Subcutaneous adipose tissue (tissue), 4 donors: ENCODE results near the gene GPR63. TPM values are rescaled to one million over a fixed set of nuclear protein-coding genes. Genes with fewer than 3 reads are reported as not detected.

Experiments used
- total RNA-seq, 4 donors: library from RNA; depleted of rRNA; stranded (reverse); fragments of >200 nt; gene quantifications; one replicate each; pipeline ENCODE4 v1.1.0, GENCODE V29; 2016
- TF ChIP-seq, protein P1 (sequence below): fragments of 450-650 bp; IDR thresholded peaks from one replicate; pipeline ENCODE4 v1.5.1; 2016; ENCODE audit warnings: low read depth, mild to moderate bottlenecking, control low read depth, antibody characterized with exemption, moderate library complexity

The GPR63 gene
- total RNA-seq, 4 donors from 2014 or later, result 0.19 to 0.34 (median 0.27) TPM

DNA sequence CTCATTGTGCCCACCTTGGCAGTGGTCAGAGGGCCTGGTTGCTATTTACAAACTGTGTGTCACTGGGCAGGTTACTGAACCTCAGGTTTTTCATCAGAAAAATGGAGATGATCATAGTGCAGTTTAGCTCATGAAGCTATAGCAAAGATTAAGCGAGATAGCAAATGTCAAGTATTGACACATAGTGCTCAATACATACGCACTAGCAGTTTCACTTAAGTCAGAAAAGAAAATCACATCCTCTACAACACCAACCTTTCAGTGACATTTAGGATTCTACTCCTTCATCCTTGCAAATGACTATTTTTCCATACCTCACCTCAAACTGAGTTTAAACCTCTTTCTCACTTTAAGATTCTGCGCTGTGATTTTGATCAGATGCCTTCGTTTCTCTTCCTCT, 16.2 kb downstream of the GPR63 start:
- TF ChIP-seq, protein P1, sequence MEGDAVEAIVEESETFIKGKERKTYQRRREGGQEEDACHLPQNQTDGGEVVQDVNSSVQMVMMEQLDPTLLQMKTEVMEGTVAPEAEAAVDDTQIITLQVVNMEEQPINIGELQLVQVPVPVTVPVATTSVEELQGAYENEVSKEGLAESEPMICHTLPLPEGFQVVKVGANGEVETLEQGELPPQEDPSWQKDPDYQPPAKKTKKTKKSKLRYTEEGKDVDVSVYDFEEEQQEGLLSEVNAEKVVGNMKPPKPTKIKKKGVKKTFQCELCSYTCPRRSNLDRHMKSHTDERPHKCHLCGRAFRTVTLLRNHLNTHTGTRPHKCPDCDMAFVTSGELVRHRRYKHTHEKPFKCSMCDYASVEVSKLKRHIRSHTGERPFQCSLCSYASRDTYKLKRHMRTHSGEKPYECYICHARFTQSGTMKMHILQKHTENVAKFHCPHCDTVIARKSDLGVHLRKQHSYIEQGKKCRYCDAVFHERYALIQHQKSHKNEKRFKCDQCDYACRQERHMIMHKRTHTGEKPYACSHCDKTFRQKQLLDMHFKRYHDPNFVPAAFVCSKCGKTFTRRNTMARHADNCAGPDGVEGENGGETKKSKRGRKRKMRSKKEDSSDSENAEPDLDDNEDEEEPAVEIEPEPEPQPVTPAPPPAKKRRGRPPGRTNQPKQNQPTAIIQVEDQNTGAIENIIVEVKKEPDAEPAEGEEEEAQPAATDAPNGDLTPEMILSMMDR, result no peak

DNA sequence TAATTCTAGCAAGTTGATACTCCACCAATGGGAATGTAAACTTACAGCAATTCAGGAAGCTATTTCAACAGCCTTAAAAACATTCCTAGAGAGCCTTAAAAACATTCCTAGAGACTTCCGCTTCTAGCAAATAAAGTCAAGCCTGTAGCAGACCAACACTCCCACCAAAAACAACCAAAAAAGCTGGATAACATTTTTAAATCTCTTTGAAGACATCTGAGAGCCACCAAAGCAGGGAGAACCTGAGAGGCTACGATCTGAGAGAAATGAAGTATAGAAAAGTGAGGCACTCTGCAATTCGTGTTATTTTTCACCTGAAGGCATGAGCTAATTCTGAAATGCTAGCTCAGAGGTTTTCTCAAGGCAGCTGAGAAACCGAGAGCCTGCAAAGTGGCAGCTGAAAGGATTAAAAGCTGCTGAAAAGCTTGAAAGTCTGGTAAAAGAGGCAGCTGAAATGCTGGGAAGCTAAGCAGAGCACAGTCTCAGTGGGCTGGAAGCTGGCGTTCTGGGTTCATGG, 20.9 kb downstream of the GPR63 start:
- TF ChIP-seq, protein P1, result no peak

DNA sequence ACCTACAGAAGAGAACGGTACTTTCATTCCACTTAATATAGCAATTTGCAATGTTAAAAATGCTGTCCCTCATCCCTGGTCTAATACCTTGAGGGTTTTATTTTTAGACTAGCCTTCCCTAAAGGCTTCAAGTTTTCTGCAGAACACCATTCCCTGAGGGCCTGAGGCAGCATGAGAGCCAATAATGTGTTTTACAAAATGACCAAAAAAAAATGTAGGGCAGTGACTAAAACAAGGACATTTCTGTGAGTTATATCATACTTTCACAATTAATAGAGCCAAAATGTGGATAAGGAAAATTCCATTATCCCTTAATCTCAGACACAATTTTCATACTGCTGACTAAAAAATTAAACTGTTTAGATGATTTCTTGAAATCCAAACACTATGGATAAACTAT, 22.7 kb downstream of the GPR63 start:
- TF ChIP-seq, protein P1, result no peak

DNA sequence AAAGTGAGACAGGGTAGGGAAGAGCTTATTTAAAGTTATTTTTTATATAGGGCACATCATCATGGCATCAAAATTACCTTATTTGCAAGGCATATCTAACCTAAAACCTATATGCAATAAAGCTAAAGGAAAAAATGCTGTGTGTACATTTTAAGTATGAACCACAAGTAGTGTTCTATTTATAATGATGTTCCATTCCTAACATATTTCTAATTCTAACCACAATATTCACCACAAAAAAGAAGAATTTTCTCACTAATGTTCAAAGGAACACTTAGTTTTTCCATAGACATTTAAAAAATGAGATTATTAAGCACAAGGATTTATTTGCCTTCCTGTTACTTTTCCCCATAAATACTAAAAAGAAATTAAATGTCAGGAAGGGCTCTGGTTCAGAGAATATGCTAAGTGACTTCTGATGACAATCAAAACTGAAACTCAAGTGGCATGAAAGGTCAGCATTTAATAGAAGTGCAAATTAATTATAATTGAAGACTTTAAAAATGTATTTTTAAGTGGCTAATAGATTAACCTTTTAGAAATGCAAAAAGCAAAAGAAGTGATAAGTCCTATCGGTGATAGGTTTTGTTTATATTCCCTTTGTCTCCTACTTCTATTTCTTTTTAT, 25.1 kb downstream of the GPR63 start:
- TF ChIP-seq, protein P1, result no peak

DNA sequence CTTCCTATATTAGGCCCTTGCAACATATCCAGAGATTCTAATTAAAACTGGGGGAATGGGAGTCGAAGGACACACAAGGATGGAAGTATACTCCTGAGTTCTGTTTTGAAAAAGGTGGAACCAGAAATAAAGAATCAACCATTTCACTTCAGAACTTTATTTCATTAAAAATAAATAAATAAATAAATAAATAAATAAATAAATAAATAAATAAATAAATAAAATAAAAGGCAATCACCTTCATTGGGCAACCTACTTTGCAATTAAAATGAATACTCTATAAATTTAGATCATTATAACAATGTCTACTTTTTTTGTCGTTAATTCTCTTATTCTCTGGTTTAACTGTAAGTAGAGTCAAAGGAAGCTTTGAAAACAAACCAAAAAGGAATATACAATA, 25.6 kb downstream of the GPR63 start:
- TF ChIP-seq, protein P1, result no peak

DNA sequence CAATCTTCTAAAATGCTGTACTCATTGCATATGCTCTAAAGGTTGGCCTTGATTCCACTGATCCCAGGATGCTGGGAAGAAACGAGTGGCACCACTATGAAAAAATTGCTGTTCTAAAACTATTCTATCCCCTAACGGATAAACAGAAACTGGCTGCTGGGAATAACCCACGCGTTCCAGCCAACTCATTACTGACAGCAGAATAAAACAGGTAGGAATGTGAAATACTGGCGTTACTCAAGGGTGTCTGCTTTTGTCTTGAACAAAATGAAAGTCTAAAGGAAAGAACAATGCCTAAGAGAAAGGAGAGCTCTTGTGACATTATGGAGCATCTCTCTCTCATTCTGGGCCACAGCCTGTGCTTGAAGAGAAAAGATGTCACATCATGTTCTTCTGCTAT, 26.1 kb downstream of the GPR63 start:
- TF ChIP-seq, protein P1, result no peak

DNA sequence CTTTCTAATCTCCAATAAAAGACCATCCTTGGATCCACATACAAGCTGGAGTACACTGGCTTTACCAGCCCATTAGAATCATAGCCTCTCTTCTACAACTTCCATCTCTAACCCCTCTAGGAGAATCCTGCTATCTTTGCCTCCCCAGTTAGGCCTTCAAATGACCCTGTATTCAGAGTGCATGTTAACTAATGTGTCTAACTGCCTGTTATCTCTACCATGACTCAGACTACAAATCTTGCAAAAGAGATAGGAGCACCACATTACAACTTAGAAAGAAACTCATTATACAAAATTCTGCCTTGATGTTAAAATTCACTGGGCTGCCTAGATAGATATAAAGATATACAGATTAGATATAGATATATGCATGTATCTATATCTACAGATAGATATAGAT, 28.2 kb downstream of the GPR63 start:
- TF ChIP-seq, protein P1, result no peak
